Endothelial cell of umbilical vein (primary cell): Measurements from ENCODE around the gene HDAC9.

Experiments
- CTCF ChIP-seq, 2 donors: IDR thresholded peaks; 1 replicate in 1 of 2; 2 replicates in 1 of 2; pipeline ENCODE4 v1.5.1; 2011; ENCODE audit warnings: low read length in 2 of 2, mild to moderate bottlenecking in 2 of 2, moderate library complexity in 2 of 2, control low read depth in 1 of 2, inconsistent platforms in 1 of 2, low read depth in 1 of 2; ENCODE audit not compliant: insufficient read depth in 1 of 2; ENCODE audit errors: extremely low read depth in 1 of 2
- EZH2 ChIP-seq: IDR thresholded peaks from 2 replicates; pipeline ENCODE4 v1.6.1; 2012; ENCODE audit warnings: borderline replicate concordance, low read depth, mild to moderate bottlenecking, moderate library complexity, low read length, inconsistent platforms; ENCODE audit not compliant: severe bottlenecking
- FOS ChIP-seq: IDR thresholded peaks from 2 replicates; pipeline ENCODE4 v1.6.1; 2011; ENCODE audit warnings: mild to moderate bottlenecking, low read length, moderate library complexity, borderline replicate concordance; ENCODE audit not compliant: insufficient read depth
- JUN ChIP-seq: IDR thresholded peaks from 2 replicates; pipeline ENCODE4 v1.6.1; 2011; ENCODE audit warnings: borderline replicate concordance, low read depth; ENCODE audit not compliant: insufficient read length, insufficient read depth
- MAX ChIP-seq: IDR thresholded peaks from 2 replicates; pipeline ENCODE4 v1.6.1; 2011; ENCODE audit not compliant: insufficient read depth, insufficient read length
- POLR2AphosphoS5 ChIP-seq: IDR thresholded peaks from 2 replicates; pipeline ENCODE4 v1.6.1; 2012; ENCODE audit warnings: low read depth, mild to moderate bottlenecking, control low read depth, low read length, moderate library complexity; ENCODE audit not compliant: insufficient read depth

- TF ChIP-seq CTCF (IDR thresholded peaks at IDR 0.05; ENCODE audit: extremely low read depth in 1 of 2, insufficient read depth in 1 of 2, low read depth in 1 of 2, low read length in 2 of 2) = no peak
- no peak for TF ChIP-seq MAX
- TF ChIP-seq POLR2AphosphoS5 = no peak
- TF ChIP-seq FOS = no peak
- TF ChIP-seq EZH2 = no peak
- no peak for TF ChIP-seq JUN
Observed at GRCh38 chr7:18517646-18518045, 22.1 kb downstream of the HDAC9 start.
